HG02678 (cell line): ENCODE data around the gene RNF167.
A peak's percentile ranks its signal among the peaks of the same experiment; 100 is the strongest.
"Not testable (repeated sequence)": the region's sequence is repeated elsewhere in the genome, so short reads cannot be mapped to it uniquely, and the experiment has no call there.

ENCODE experiments used
- ATAC-seq: cut with Tn5 transposase; IDR thresholded peaks from one replicate; pipeline ENCODE4 v1.9.1; 2021; ENCODE audit warnings: mild to moderate bottlenecking, moderate library complexity; ENCODE audit not compliant: unreplicated experiment

RNF167 gene

DNA sequence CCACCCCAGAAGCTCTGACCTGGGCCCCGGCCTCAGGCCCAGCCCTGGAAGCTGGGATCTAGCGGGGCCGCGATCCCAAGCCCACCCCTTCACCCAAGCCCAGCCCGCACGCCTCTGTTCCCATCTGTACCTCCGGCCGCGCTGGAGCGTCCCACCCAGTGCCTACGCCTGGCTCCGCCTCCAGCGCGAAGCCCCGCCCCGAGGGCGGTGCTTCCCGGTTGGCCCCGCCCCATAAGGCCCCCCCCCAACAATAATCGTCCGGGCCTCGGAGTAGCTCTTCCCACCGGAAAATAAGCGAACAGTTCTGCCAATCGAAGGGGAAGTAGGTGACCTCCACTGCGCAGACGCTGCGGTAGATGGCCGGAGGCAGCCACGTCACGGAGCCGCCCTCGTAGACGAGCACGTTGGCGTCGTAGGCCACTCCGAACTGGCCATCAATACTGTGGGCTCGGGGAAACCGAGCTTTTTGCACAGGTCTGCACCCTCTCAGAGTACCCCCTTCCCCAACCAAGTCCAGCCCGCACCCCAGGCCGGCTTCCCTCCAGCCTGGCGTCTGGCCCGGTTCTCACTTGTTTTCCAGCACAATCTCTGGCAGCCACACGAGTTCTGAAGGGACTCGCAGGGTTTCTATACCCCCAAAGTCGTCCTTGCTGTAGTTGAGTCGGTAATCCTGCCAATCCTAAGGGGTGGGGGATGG, 38.3 kb upstream of the RNF167 start:
- no peak for ATAC-seq

DNA sequence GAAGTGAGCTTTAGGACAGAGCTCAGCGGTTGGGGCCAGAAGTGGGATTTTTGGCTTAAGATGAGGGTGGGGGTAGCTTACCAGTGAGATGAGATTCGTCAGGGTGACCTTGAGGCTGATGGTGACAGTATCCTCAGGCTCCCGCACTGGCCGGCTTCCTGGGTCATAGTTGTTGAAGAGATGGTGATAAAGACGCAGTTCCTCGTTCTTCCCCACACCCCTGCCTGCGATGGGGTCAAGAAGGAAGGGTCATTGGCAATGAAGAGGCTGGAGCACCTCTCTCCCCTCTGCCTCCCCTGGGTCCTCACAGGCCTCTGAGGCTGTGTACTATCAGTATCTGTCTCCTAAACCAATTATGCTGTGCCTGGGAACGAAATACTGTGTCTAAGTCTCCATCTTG, 37.5 kb upstream of the RNF167 start:
- no peak for ATAC-seq

DNA sequence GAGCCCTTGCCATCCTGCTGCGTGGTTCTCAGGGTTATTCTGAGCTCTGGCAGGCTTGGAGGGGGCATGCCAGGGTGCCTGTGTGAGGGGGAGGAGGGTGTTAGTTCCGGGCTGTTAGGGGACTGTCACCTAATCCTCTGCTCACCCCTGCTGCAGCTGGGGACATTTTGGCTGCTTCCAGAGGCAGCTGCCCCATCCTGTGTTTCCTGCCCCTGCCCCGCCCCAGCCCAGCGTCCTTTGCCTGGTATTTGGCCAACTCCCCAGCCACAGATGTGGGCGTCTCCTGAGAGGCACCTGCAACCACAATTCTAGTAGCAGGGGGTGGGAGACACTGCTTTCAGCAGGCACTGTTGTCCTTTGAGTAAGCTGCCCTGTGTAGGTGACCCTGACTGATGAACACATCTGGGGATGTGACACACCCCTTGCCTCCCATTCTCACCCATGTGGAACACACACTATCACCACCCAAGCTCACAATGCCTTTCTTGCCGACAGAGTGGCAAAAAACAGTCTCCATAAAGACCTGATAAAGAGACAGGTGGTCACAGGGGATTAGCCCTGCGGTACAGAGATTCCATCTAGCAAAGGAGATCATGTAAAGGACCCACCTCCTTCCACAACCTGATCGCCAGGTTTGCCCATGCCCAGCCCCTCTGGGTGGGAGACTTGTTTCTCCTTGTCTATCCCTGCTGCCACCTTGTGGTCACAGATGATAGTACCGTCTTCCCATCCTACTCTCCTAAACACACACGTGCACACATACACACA, 36.8 kb upstream of the RNF167 start, which contains the start of gene CHRNE:
Gene CHRNE, minus strand, starts transcription at position 48 of the 768 bp plus-strand sequence. Its CDS starts 35 bp downstream, at position 13.
- ATAC-seq, result no peak

DNA sequence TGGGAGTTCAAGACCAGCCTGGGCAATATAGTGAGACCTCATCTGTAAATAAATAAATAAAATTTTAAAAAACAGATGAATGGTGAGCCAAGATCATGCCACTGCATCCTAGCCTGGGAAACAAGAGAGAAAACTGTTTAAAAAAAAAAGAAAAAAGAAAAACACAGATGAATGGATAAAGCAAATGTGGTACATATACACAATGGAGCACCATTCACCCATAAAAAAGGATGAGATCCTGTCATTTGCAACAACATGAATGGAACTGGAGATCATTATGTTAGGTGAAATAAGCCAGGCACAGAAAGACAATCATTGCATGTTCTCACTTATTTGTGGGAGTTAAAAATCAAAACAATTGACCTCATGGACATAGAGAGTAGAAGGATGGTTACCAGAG, 33.4 kb upstream of the RNF167 start:
- not testable (repeated sequence) for ATAC-seq

DNA sequence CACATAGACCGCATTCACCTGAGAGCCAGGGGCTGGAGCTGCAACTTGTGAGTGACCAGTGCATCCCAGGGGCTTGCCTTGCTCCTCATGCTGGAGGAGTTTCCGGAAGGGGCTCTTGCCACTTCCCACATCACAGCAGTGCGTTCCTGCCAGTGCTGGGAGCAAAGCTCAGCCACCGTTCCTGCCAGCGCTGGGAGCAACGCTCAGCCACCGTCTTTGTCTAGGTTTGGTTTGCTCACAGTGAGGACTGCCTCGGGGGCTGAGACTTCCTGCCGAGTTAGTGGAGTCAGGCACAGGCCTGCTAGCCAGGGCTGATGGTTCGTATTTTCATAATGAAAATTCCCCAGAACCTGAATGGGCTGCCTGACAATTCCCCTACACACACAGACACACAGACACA, 31.8 kb upstream of the RNF167 start:
- no peak for ATAC-seq

DNA sequence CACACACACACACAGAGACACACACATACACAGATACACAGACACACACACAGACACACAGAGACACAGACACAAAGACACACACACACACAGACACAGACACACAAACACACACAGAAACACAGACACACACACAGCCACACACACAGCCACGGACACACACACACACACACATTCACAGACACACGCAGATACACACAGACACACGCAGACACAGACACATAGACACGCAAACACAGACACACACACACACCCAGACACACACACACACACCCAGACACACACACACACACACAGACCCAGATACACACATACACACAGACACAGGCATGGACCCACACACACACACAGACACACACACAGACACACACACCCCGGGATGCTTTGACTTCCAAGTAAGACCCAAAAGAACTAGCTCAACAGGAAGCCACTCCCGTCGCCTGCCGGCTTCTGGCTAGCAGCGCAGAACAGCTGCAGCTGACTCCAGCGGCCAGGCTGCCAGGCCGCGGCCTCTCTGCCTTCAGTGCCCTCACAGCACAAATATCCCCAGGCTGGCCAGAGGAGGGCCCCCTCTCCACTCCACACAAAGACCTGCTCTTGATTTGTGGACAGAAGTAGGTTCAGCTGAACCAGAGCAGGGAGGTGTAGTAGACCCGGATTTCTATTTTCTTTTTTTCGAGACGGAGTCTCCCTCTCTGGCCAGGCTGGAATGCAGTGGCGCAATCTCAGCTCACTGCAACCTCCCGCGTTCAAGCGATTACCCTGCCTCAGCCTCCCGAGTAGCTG, 31.2 kb upstream of the RNF167 start:
- ATAC-seq, result peak; percentile 58

DNA sequence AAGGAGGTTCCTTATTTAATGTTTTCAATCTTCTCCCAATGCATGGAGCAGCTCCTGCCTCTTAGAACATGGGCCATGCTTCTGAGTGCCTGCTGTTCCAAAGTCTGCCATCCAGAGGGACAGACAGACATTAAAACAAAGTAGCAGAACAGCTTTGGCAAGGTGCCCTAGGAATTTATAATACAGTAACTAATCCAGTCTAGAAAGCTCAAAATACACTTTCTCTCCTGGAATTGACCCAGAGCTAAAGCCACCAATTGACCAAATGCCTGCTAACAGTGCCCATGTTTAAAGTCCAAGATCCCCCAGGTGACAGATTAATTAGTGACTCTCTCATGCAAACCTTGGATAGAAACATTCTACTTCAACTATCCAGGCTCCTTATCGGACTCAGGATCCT, 26.1 kb upstream of the RNF167 start:
- no peak for ATAC-seq

DNA sequence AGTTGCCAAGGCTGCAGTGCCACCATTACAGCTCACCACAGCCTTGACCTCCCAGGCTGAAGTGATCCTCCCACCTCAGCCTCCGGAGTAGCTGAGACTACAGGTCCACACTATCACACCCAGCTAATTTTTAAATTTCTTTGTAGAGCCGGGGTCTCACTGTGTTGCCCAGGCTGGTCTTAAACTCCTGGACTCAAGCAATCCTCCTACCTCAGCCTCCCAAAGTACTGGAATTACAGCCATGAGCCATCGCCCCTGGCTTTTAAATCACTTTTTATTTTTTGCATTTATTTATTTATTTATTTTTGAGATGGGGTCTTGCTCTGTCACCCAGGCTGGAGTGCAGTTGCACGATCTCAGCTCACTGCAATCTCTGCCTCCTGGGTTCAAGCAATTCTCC, 25.5 kb upstream of the RNF167 start:
- not testable (repeated sequence) for ATAC-seq

DNA sequence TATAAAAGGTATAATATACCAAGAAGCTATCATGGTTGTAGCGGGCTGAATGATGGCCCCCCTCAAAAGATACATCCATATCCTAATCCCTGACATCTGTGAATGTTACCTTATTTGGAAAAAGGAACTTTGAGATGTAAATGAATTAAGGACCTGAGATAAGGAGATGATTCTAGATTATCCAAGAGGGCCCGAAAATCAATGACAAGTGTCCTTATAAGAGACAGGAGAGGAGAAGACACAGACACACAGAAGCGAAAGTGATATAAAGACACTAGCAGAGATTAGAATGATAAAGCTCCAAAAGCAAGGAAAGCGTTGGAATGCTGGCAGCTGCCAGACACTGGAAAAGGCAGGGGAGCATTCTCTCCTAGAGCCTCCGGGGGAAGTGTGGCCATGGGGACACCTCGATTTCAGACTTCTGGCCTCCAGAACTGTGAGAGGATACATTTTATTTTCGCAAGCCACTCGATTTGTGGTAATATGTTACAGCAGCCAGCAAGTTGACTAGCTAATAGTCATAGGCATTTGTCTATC, 20.5 kb upstream of the RNF167 start:
- ATAC-seq, result no peak

DNA sequence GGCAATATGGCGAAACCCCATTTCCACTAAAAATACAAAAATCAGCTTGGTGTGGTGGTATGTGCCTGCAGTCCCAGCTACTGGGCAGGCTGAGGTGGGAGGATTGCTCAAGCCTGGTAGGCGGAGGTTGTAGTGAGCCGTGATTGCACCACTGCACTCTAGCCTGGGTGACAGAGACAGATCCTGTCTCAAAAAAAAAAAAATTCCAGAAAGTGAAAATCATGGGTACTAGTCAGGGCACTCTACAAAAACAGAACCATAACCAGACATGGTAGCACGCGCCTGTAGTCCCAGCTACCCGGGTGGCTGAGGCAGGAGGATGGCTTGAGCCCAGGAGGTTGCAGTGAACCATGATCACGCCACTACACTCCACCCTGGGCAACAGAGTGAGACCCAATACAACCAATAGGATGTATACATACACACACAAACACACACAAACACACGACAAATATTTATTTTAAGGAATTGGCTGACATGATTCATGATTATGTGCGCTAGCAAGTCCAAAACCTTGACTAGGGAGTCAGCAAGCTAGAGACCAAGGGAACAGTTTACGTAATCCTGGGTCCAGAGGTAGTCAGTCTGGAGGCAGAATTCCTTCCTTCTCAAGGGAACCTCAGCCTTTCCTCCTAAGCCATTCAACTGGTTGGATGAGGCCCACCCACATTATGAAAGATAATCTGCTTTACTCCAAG, 19.6 kb upstream of the RNF167 start:
- no peak for ATAC-seq

DNA sequence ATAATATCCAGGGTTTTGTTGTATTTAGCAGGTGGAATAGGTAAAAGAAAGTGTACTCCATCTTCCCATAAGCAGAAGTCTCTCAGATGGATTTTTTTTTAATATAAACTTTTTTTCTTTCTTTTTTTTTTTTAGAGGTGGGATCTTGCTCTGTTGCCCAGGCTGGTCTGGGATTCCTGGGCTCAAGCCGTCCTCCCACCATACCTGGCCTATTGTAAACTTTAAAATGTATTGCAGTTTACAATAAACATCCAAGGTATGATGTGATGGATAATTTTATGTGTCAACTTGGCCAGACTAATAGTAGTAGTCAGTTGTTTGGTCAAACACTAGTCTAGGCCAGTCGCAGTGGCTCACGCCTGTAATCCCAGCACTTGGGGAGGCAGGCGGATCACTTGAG, 18.7 kb upstream of the RNF167 start:
- ATAC-seq, result no peak

DNA sequence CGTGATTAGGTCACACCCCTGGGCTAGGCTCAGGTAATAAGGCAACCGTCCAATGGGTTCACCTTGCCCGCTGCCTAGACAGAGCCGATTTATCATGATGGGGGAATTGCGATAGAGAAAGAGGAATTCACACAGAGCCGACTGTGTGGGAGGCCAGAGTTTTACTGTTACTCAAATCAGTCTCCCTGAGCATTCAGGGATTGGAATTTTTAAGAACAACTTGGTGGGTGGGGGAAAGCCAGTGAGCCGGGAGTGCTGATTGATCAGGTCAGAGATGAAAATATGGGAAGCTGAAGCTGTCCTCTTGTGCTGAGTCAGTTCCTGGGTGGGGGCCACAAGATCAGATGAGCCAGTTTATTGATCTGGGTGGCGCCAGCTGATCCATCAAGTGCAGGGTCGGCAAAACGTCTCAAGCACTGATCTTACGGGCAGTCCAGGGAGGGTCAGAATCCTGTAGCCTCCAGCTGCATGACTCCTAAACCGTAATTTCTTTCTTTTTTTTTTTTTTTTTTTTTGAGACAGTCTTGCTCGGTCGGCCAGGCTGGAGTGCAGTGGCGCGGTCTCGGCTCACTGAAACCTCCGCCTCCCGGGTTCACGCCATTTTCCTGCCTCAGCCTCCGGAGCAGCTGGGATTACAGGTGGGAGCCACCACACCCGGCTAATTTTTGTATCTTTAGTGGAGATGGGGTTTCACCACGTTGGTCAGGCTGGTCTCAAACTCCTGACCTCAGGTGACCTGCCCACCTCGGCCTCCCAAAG, 13.3 kb upstream of the RNF167 start:
- not testable (repeated sequence) for ATAC-seq

DNA sequence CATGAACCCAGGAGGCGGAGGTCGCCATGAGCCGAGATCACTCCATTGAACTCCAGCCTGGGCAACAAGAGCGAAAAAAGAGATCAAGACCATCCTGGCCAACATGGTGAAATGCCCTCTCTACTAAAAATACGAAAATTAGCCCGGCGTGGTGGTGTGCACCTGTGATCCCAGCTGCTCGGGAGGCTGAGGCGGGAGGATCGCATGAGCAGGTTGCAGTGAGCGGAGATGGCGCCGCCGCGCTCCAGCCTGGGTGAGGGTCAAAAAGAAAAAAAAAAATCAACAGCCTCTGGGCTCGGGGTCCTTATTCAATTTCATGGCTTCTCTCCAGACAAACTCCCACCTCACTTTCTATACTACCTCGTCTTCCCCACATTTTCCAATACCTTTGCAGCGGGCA, 11.2 kb upstream of the RNF167 start:
- ATAC-seq, result no peak

DNA sequence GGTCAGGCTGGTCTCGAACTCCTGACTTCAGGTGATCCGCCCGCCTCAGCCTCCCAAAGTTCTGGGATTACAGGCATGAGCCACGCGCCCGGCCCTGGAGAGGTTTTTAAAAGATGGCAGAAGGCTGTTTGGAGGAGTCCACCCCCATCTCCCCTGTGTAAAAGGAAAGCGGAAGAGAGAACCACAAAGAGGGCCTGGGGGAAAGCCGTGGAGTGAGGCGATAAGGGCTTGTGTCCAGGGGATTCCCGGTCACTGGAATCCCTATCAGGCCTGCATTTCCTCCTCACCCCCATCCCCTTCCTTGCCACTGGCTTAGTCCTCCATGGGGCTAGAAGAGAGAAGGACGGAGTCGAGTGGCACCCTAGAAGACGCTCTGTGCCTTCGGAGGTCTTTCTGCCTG, 8.1 kb upstream of the RNF167 start, which contains the start of gene GP1BA:
Gene GP1BA, plus strand, starts transcription at position 315 of the 400 bp plus-strand sequence. CDS start 328 bp downstream, outside the sequence.
- no peak for ATAC-seq

DNA sequence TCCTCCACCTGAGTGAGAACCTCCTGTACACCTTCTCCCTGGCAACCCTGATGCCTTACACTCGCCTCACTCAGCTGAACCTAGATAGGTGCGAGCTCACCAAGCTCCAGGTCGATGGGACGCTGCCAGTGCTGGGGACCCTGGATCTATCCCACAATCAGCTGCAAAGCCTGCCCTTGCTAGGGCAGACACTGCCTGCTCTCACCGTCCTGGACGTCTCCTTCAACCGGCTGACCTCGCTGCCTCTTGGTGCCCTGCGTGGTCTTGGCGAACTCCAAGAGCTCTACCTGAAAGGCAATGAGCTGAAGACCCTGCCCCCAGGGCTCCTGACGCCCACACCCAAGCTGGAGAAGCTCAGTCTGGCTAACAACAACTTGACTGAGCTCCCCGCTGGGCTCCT, 7.3 kb upstream of the RNF167 start:
- no peak for ATAC-seq

DNA sequence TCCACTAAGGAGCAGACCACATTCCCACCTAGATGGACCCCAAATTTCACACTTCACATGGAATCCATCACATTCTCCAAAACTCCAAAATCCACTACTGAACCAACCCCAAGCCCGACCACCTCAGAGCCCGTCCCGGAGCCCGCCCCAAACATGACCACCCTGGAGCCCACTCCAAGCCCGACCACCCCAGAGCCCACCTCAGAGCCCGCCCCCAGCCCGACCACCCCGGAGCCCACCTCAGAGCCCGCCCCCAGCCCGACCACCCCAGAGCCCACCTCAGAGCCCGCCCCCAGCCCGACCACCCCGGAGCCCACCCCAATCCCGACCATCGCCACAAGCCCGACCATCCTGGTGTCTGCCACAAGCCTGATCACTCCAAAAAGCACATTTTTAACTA, 6.4 kb upstream of the RNF167 start:
- ATAC-seq, result no peak

DNA sequence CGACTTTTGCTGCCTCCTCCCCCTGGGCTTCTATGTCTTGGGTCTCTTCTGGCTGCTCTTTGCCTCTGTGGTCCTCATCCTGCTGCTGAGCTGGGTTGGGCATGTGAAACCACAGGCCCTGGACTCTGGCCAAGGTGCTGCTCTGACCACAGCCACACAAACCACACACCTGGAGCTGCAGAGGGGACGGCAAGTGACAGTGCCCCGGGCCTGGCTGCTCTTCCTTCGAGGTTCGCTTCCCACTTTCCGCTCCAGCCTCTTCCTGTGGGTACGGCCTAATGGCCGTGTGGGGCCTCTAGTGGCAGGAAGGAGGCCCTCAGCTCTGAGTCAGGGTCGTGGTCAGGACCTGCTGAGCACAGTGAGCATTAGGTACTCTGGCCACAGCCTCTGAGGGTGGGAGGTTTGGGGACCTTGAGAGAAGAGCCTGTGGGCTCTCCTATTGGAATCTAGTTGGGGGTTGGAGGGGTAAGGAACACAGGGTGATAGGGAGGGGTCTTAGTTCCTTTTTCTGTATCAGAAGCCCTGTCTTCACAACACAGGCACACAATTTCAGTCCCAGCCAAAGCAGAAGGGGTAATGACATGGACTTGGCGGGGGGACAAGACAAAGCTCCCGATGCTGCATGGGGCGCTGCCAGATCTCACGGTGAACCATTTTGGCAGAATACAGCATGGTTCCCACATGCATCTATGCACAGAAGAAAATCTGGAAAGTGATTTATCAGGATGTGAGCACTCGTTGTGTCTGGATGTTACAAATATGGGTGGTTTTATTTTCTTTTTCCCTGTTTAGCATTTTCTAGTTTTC, 5.7 kb upstream of the RNF167 start:
- peak; percentile 44 for ATAC-seq

DNA sequence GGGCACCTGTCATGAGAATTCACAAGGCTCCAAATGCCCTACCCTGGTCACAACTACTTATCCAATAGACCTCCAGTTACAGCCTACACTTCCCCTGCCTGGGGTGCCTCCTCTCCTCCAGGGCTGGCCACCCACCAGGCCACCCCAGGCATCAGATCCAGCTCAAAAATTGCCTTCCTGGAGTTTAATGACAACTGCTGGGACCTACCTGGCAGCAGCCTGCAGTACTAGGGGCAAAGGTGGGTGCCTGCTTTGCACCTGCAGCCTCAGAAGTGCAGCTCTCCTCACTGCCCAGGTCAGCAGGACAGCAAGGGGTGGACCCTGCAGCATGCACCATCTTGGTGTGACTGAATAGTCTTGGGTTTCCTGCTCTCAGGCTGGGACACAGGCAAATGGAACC, 4.4 kb upstream of the RNF167 start:
- no peak for ATAC-seq

DNA sequence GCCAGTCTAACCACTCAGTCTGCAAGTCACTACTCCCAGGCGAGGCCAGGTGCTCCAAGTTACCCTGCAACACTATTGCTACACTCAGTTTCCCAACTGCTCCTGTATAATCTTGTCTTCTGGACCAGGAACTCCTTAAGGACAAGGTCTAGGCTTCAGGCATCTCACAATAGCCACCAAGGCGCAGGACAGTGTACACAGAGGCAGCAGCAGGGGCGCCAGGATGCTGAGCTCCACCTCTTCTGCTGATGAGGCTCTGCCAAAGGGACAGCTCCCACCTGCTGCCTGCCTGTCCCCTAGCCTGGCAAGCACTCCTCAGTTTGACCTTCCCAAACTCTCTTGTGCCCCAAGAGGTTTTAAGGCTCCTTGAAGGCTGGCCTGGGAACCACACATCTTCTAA, 3.6 kb upstream of the RNF167 start:
- ATAC-seq, result no peak
